HG02840 (cell line): ENCODE results near the gene RETREG2.
A peak's percentile ranks its signal among the peaks of the same experiment; 100 is the strongest.

Experiments
- ATAC-seq: cut with Tn5 transposase; IDR thresholded peaks from one replicate; pipeline ENCODE4 v1.9.1; 2021; ENCODE audit warnings: mild to moderate bottlenecking, moderate library complexity, moderate number of reproducible peaks; ENCODE audit not compliant: unreplicated experiment, low FRiP score

The RETREG2 gene

DNA sequence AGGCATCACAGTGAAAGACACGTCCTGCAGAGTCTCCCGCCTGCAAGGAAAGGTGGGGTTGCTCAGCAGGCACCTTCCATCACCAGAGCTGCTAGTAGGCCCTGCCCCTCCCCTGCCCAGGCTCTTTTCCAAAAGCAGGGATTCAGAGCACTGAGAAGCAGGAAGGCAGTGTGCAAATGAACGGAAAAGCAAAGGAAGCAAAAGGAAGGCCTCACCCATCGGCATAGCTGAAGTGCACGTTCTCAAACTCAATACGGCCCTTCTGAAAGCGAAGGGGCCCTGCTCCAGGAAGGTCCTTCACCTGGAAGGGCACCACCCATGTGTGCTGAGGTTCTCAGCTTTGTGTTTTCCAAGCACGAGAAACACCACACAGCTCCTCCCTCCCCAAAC lies 34.9 kb downstream of the RETREG2 start:
- ATAC-seq, result no peak

DNA sequence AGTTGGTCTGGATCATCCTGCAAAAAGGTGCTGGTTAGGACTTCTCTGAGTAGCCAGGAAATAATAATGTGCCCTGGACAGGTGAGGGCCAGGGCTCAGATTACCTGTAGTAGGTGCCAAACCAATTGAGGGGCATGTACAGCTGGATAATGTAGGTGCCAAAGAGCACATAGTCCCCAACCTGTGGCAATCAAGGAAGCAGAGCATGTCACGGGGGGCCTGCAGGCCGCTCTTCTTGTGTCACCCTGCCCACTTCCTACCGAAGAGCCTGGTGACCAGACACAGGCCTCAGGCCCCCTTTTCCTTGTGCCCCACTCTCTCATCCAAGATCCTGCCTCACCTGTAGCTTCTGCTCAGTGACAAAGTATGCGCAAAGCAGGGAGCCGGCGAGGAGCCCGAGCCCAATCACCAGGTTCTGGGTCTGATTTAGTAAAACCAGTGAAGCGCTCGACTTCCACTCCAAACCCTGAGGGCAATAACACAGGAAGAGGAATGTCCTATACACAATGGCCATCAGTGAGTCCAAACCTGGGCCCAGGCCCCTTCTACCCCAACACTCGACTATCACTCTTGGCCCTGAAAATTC lies 35.5 kb downstream of the RETREG2 start:
- no peak for ATAC-seq

DNA sequence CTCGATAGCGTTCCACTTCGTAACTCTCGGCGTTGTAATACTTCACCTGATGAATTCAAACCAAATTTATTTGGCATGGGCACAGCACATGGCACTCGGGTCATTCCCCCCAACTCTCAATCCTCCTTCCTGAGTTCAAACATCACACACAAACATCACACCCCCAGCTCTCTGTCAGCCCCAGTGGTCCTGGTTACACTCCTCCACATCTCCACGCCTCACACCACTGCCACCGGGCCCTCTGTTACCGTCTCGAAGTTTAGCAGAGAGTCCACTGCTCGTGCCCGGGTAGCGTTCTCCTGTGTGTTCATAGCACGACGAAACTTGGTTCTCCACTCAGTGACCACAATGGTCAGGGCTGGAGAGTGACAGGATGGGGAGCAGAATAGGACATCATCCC lies 36.1 kb downstream of the RETREG2 start:
- no peak for ATAC-seq

DNA sequence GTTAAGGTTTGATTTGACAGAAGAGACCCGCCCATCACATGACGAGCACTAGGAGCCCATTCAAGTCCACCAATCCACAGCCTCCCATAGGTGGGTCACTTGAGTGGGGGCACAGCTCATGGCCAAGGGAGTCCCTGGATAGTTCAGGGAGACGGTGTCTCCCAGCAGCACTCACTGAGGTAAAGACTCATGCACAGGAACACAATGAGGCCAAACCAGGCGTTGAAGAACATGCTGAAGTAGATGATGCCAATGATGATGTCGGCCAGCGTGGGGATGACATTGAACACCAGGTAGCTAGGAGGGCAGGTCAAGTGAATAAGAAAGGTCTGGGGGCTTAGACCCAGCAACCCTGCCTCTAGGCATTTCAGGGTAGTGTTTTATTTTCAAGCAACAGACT lies 36.7 kb downstream of the RETREG2 start:
- ATAC-seq, result no peak

DNA sequence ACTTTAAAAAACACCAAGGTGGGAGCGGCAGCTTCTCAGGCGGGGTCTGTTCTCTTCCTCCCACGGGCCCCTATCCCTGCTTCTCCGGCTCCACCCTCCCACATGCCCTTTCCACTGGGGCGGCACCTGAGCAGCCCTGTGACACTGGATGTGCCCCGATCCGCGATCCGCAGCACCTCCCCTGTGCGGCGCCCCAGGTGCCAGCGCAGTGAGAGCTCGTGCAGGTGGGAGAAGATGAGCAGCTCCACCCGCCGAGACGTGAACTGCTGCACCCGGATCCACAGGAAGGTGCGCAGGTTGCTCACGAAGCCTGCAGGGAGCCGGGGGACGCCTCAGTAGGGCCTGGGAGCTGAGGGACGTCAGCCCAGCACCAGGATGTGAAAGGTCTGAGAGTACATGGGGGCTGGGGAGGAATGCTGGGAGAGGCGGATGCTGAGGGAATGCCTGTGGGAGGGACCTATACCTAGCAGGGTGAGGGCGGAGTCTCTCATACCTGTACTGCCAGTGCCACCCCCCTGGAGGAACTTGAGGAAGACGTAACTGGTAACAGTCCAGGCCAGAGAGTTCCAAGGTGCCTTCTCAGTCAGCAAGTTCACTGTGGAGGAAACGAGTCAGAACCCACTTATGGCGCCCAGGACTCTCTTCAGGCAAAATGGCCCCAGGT lies 37.9 kb downstream of the RETREG2 start:
- ATAC-seq, result no peak

DNA sequence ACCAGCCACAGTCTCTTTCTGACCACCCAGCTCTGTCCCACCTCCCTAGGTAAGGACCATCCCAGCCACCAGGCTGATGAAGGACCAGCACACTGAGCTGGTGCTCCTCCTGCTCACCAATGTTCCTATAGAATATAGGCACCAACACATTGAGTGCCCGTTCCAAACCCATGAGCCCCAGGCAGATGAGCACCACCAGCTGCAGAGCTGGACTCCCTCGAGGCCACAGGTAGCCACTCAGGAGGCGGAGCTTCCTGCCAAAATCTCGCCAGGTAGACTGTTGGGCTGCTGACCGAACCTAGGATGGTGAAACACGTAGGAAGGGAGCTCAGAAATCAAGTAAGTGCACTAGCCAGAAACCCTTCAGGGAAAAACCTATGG lies 38.5 kb downstream of the RETREG2 start:
- no peak for ATAC-seq

DNA sequence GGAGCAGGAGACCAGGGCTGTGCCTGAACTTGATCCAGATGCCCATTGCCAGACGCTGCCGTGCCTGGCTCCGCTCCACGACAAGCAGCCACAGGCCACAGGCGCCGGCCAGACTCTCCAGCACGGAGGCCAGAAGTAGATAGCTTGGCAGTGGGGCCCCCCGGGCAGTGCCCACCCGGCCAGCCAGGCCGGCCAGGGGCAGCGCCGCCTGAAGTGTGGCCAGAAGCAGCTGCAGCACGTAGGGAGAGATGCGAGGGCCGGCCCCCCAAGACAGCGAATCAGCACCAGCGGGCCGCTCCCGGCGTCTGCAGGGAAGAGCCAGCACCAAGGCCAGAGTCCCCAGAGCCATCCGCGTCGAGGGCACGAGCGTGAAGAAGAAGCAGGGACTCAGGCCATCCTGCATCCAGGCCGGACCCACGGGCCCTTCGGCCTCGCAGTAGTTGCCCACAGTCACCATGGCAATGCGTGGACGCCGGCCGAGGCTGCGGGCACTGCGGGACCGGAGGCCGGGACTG lies 40.2 kb downstream of the RETREG2 start:
- peak; percentile 23 for ATAC-seq

DNA sequence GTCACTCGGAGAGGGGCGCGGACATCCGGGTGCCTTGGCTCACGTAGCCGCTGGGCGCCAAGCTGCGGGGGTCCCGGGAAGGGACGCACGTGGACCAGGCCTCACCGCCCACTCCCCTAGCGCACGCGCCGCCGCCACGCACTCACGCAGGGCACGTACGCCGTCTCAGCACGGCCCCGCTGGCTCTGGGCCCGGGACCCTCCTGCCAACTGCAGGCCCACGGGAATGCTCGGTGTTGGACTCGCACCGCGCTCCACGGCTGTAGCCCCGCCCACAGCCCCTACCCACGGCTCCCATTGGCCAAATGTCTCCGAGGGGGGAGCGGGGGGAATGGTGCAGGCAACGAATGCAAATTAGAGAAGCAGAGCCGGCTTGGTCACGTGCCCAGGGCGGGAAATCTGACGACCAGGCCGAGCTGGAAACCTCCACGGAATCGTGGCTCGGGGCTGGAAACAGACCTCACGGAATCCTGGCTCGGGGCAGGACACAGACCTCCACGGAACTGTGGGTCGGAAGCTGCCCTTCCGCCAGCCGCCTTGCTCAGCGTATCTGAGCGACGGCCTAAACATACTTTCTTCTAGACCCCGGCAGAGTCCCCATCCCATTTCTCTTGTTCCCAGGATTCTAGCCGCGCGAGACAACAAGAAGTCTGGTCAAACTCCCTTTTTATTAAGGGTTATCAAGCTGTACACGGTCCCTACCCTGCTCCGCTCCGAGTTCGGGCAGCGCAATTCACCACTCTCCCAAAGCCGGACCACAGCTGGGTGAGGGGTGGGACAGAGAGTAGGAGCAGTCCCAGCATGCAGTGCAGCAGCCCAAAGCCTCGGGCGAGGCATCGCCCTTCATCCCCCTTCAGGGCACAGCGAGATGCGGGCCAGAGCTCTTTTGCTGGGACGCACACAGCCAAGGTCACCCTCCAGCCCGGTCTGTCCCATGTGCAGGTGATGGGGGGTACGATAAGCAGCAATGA lies 40.9 kb downstream of the RETREG2 start, which contains the start of gene ABCB6:
ABCB6 (minus strand) TSS at position 227 of the 970 bp plus-strand sequence. CDS start 285 bp downstream, outside the sequence.
- peak; percentile 75 for ATAC-seq

DNA sequence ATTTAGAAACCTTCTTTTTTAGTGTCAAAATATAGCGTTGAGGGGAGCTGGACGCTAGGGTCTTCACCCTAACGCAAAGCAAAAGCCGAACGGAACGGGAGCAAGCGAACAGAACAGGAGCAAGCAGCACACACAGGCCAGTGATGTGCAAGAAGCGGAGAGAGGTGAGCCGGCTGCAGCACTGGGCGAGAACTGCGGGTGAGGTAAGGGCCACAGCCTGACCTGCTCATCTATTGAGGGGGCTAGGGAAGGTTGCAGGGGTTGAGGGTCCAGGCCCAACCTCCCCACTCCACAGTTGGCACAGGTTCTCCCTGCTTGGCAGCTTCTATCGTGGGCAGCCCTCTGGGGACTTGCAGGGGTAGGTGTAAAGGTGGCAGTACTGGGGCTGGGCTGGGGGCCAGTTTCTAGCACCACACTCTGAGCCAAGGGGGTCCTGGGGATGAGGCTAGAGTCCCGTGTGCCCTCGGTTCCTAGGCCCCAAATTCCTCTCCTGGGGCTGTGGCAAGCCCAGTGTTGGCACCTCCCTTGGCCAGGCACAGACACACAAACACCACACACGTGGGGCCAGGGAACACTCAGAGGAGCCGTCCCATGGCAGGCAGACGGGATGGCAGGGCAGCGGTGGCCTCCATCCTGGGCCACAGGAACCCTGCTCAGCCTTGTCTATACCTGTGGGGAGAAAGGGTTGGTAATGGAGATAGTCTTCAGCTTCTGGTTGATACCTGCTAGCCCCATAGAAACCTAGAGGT lies 41.9 kb downstream of the RETREG2 start:
- no peak for ATAC-seq

DNA sequence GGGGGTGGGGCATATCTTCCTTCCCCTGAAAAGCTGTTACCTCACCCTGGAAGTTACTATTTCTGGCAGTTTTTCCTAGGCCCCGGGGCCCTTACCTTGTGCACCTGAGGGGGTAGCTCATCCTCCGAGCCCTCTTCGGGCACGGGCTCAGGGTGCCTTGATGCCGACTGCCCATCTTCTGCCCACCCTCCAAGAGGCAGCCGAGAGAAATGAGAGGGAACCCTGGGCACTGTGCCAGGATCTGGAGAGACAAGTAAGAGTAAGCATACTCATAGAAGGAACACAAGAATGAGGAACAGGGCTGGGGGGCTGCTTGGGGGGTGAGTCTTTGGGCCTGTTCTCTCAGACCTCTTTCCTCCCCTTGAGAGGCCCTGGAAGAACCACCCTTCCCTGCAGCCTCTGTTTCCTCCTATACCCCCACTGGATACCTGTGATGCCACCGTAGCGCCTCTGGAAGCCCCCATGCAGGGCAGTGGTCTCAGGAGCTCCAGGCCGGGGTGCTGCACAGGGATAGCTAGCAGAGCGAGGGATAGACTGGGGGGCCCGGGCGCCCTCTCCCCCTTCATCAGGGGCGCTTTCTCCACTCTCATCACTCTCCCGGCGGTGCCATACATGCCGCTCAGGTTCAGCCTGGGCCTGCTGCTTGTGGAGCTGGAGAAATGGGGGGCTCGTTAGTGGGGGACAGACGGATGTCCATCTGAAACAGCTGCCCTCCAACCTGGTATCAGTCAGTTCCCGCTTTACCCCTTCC lies 42.8 kb downstream of the RETREG2 start:
- ATAC-seq, result no peak

DNA sequence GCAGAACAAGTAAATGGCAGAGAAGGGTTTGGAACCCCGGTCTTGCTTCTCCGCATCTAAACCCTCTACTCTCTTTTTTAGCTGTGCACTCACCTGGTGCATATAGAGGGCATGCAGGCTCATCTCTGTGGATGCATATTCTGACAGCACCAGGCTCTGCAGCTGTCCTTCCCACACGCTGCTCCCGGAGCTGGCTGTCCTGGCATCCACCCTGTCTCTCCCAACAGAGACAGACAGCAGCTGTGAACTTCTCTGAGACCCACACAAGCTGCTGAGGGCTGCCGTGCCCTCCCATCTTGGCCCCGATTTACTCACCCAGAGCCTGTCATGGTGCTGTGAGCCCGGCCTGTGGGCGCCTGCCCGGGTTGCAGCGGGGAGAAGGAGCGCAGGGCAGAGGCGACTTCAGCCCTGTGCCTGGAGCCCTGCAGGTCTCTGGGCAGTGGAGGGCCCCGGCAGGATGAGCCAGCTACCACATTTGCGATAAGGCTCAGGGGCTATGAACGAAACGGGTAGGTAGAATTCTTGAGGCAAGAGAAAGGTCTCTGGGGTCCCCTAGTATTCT lies 44.0 kb downstream of the RETREG2 start:
- ATAC-seq, result no peak

DNA sequence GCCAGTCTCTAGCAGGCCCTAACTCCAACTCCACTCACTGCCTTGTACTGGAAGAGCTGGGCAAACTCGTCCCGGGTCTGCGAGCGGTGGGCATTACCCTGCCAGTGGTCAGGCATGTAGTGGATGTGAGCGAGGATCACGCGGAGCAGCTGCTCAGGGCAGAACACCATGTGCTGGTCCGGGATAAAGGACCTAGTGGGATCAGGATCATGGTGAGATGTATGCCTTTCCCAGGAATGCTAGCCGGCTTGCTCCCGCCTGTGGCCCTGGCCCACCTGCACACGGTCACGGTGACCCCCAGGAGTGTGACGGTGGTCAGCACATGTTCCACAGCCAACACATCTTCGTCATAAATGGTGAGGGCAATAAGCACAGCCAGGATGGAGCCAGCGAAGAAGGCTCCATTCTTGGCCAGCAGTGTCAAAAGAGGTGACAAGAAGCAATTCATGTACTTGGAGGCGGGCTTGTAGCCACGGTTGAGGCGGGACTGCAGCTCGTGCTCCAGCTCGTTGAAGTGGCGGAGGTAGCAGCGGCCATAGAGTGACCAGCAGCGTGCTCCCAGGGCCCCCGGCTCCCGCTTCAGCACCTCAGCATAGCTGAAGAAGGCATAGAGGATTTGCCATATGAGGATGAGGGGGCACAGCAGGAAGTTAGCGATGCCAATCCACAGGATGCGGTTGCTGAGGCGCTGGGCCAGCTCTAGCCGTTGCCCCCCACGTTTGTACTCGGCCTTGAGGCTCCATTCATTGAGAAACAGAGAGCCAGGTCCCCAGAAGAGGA lies 45.9 kb downstream of the RETREG2 start:
- no peak for ATAC-seq

DNA sequence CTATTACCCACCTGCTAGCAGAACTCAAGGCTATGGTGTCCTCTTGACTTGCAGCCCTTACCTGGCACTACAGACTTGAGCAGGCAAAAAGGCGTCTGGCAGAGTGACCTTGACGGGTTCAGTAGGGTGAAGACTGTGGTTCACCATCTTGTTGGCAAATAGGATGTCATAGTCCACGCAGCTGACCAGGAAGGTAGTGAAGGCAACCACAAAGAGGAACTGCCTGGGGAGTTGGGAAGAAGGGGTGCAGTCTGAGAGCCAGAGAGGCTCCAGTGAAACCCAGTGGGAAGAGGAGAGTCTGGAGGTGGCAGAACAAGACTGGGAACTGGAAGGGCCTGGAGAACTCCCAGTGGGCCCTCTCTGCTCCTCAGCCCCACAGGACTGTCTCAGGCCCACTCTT lies 47.3 kb downstream of the RETREG2 start:
- no peak for ATAC-seq

DNA sequence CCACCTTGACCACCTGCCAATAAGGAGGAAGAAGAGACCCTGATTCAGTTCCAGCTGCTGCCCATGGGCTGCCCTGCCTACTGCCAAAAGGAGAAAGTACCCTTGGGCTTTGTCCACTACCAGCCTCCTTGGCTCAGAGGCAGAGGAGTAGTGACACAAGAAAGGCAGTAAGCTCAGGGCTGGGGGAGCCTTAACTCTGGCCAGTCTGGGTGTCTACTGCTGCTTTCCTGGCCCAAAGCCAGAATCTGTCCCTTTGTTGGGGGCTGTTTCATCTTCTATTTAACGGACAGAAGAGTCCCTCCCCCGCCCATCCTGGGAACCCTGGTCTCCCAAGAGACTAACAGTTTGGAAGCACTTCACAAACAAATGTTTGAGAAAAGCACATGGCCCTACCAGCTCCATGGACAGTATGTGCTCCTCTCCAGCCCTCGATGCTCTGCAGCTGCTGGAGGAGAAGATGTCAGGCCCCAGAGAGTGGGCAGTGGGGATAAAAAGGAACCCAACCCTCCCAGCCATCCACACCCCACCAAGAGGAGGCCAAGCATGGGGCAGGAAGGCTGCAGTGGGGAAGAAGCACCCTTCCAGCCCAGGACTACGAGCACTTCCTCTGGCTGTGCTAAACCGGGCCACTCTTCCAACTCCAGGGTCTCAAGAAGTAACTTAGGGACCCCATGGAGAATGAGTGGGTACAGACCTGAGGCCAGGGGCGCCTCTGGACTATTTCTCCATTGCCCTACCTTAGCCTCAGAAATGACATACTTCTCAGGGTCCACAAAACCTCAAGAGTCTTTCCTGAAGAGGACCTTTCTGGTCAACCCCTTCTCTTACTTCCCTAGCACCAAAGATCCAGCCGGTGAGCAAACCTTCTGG lies 50.2 kb downstream of the RETREG2 start:
- ATAC-seq, result no peak

DNA sequence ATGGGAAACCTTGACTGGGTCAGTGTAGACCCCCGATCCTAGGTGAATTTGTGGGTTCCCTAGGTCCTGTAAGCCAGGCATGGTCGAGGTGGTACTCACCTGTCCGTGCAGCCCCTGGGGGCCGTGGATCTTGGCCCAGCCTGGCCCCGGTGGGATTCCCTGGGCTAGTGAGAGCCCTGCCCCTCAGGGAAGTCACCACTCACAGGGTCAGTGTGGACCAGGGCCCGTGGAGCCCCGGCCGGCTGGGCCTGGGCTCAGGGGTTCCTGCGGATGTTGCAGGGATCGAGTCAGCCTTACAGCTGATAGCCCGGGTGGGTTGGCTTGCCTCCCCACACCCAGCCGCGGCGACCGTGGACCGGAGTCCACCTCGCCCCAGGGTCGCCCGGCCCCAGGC lies 50.8 kb downstream of the RETREG2 start:
- peak; percentile 13 for ATAC-seq

DNA sequence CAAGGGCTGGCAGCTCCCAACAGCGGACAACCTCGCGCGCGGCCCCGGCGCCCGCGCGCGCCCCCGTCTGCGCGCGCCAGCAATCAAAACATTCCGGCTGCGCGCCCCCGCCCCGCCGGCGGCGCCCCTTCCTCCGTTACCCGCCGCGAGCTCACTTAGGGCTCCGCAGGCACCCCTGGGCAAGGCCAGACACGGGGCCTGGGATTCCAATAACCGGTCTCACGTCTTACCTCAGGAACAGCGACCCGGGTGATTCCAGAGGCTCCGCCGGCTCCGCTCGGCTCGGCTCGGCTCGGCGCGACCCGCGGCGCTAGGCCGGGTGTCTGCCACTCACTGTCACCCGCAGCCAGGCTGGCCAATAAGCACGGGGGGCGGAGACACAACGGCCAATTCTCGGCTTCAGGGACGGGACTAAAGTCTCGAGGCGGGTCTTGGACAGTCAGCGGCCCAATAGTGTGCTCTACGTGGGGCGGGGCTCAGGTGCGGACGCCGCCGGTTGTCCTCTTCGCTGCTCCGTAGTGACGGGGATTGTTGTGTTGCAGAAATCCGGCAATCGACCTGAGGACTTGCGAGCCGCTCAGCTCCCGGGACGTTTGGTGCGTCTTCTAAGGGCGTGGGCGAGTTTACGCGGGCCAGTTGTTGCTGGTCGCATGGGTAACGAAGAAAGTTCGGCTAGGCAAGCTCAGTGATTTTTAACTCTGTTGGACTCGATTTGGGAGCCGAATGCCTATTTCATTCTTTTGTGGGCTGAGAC lies 51.4 kb downstream of the RETREG2 start, which contains the start of the genes ANKZF1 and ATG9A:
ANKZF1 (plus strand) TSS at position 502 of the 754 bp plus-strand sequence. CDS start 452 bp downstream, outside the sequence.
ATG9A (minus strand) TSS at position 332 of the 754 bp plus-strand sequence. CDS start 1,612 bp downstream, outside the sequence.
- ATAC-seq, result peak; percentile 98
